H1 (cell line): ENCODE data around the gene PTPRT. TPM values are rescaled to one million over a fixed set of nuclear protein-coding genes. Genes with fewer than 3 reads are reported as not detected.

ENCODE experiments used
- CTCF ChIA-PET: fragments of 300-600 bp; sonication (Branson Sonifier 250); formaldehyde crosslinking; loops from one replicate; lab custom pipeline; 2021; ENCODE audit not compliant: partially characterized antibody; lab: Charles Lee
- POLR2A ChIA-PET: fragments of 300-600 bp; sonication (Branson Sonifier 250); formaldehyde crosslinking; loops from one replicate; lab custom pipeline; 2021; ENCODE audit warnings: inconsistent platforms; ENCODE audit not compliant: partially characterized antibody; lab: Charles Lee
- DNase-seq, 2 experiments: peaks; one replicate each; pipeline versions ENCODE4 v3.0.0 to v3.0.0-alpha.2; 2010 to 2022; ENCODE audit warnings: low spot score in 2 of 2, low read depth in 1 of 2, mixed read lengths in 1 of 2
- FAIRE-seq: peaks from 2 replicates; lab custom pipeline; 2011; peaks lifted over from hg19 to GRCh38; lab: Jason Lieb, UNC
- H2AFZ ChIP-seq: 2 replicates; pipeline ENCODE4 v1.8.1; 2012; ENCODE audit warnings: low read length, inconsistent platforms
- H2AK5ac ChIP-seq: 2 replicates; pipeline ENCODE4 v1.6.1; 2013; ENCODE audit warnings: low read depth, low read length
- H2BK120ac ChIP-seq: replicated peaks from 2 replicates; pipeline ENCODE3; 2013; ENCODE audit warnings: low read depth, low read length, inconsistent platforms
- H2BK12ac ChIP-seq: 2 replicates; pipeline ENCODE4 v1.6.1; 2013; ENCODE audit warnings: low read depth, low read length
- H2BK15ac ChIP-seq: 2 replicates; pipeline ENCODE4 v1.6.1; 2013; ENCODE audit warnings: low read length
- H2BK20ac ChIP-seq: 2 replicates; pipeline ENCODE4 v1.6.1; 2013; ENCODE audit warnings: low read length
- H2BK5ac ChIP-seq: 2 replicates; pipeline ENCODE4 v1.6.1; 2013; ENCODE audit warnings: low read depth, low read length
- H3K14ac ChIP-seq: 2 replicates; pipeline ENCODE4 v1.6.1; 2013; ENCODE audit warnings: inconsistent platforms; ENCODE audit not compliant: insufficient read length
- H3K18ac ChIP-seq: 2 replicates; pipeline ENCODE4 v1.6.1; 2013; ENCODE audit warnings: low read length; ENCODE audit errors: extremely low read depth
- H3K23ac ChIP-seq: 2 replicates; pipeline ENCODE4 v1.6.1; 2013; ENCODE audit warnings: inconsistent platforms; ENCODE audit not compliant: insufficient read length
- H3K23me2 ChIP-seq: 2 replicates; pipeline ENCODE4 v1.6.1; 2013; ENCODE audit warnings: low read depth, low read length
- H3K27ac ChIP-seq: 2 replicates; pipeline ENCODE4 v1.6.1; 2011; ENCODE audit warnings: low read depth, low read length, inconsistent platforms
- H3K27me3 ChIP-seq, 4 experiments: replicated peaks in 1 of 4; 1 replicate in 1 of 4; 2 replicates in 3 of 4; pipeline versions ENCODE4 v1.6.1 to v1.8.1; 2011 to 2013; ENCODE audit warnings: low read length in 3 of 4, mild to moderate bottlenecking in 3 of 4, inconsistent platforms in 2 of 4, mixed read lengths in 2 of 4, moderate library complexity in 1 of 4; ENCODE audit not compliant: control insufficient read depth in 3 of 4, insufficient read depth in 3 of 4; ENCODE audit errors: extremely low read depth in 1 of 4
- H3K36me3 ChIP-seq, 4 experiments: 2 replicates each; pipeline versions ENCODE4 v1.6.1 to v1.8.1; 2011 to 2013; ENCODE audit warnings: mild to moderate bottlenecking in 4 of 4, low read length in 3 of 4, moderate library complexity in 2 of 4, control low read depth in 1 of 4, inconsistent platforms in 1 of 4; ENCODE audit not compliant: insufficient read depth in 4 of 4, control insufficient read depth in 2 of 4
- H3K4ac ChIP-seq: replicated peaks from 2 replicates; pipeline ENCODE3; 2013; ENCODE audit warnings: low read length, low read depth, mixed read lengths, inconsistent platforms; ENCODE audit not compliant: insufficient read length
- H3K4me1 ChIP-seq, 4 experiments: replicated peaks in 1 of 4; 1 replicate in 1 of 4; 2 replicates in 3 of 4; pipeline versions ENCODE4 v1.6.1 to v1.8.1; 2011 to 2013; ENCODE audit warnings: low read length in 3 of 4, inconsistent platforms in 2 of 4, mixed read lengths in 1 of 4; ENCODE audit not compliant: insufficient read depth in 4 of 4, control insufficient read depth in 3 of 4
- H3K4me2 ChIP-seq, 2 experiments: 2 replicates each; pipeline versions ENCODE4 v1.6.1 to v1.8.1; 2011 to 2013; ENCODE audit warnings: low read depth in 2 of 2, low read length in 2 of 2, control low read depth in 1 of 2, inconsistent platforms in 1 of 2, mild to moderate bottlenecking in 1 of 2; ENCODE audit not compliant: insufficient read depth in 1 of 2
- H3K4me3 ChIP-seq, 4 experiments: fragments of 200-600, 300-600 bp in 1 of 4; sonication (generic), shearing (Covaris generic), sonication (Bioruptor Twin) in 1 of 4; 2 replicates each; pipeline versions ENCODE4 v1.5.1 to v1.8.1; 2011 to 2016; ENCODE audit warnings: low read length in 4 of 4, low read depth in 3 of 4, control low read depth in 2 of 4, inconsistent platforms in 2 of 4, mild to moderate bottlenecking in 2 of 4, mixed read lengths in 1 of 4, moderate library complexity in 1 of 4; ENCODE audit not compliant: insufficient read depth in 2 of 4; ENCODE audit errors: extremely low read depth in 1 of 4
- H3K56ac ChIP-seq: replicated peaks from 2 replicates; pipeline ENCODE3; 2013; ENCODE audit warnings: low read depth, mild to moderate bottlenecking, mixed read lengths, low read length, inconsistent platforms; ENCODE audit not compliant: insufficient read length
- H3K79me1 ChIP-seq: 2 replicates; pipeline ENCODE4 v1.6.1; 2013; ENCODE audit warnings: low read depth, low read length, control low read depth
- H3K79me2 ChIP-seq, 2 experiments: 2 replicates each; pipeline versions ENCODE4 v1.6.1 to v1.8.1; 2012 to 2013; ENCODE audit warnings: low read length in 2 of 2, mild to moderate bottlenecking in 2 of 2, inconsistent platforms in 1 of 2; ENCODE audit not compliant: insufficient read depth in 2 of 2, control insufficient read depth in 1 of 2
- H3K9ac ChIP-seq, 4 experiments: replicated peaks in 1 of 4; 1 replicate in 1 of 4; 2 replicates in 3 of 4; pipeline versions ENCODE4 v1.6.1 to v1.8.1; 2011 to 2013; ENCODE audit warnings: low read depth in 3 of 4, low read length in 3 of 4, control low read depth in 2 of 4, mild to moderate bottlenecking in 2 of 4, moderate library complexity in 2 of 4, inconsistent platforms in 1 of 4; ENCODE audit errors: extremely low read depth in 1 of 4
- H3K9me3 ChIP-seq, 2 experiments: 2 replicates each; pipeline versions ENCODE4 v1.6.1 to v1.8.1; 2012 to 2013; ENCODE audit warnings: mild to moderate bottlenecking in 2 of 2, moderate library complexity in 2 of 2, control low read depth in 1 of 2, inconsistent platforms in 1 of 2, low read depth in 1 of 2, low read length in 1 of 2, mixed read lengths in 1 of 2; ENCODE audit not compliant: insufficient read depth in 2 of 2
- H4K20me1 ChIP-seq, 2 experiments: replicated peaks in 1 of 2; 2 replicates each; pipeline versions ENCODE3 to v1.8.1; 2011 to 2013; ENCODE audit warnings: inconsistent platforms in 2 of 2, low read length in 2 of 2, mild to moderate bottlenecking in 1 of 2; ENCODE audit not compliant: insufficient read depth in 2 of 2, control insufficient read depth in 1 of 2
- H4K5ac ChIP-seq: 2 replicates; pipeline ENCODE4 v1.6.1; 2013; ENCODE audit warnings: low read length, low read depth, mixed read lengths, inconsistent platforms; ENCODE audit not compliant: insufficient read length
- H4K8ac ChIP-seq: 2 replicates; pipeline ENCODE4 v1.8.0; 2013; ENCODE audit warnings: mild to moderate bottlenecking, moderate library complexity, low read length, inconsistent platforms; ENCODE audit not compliant: insufficient read depth; ENCODE audit errors: extremely low read depth
- H4K91ac ChIP-seq: replicated peaks from 2 replicates; pipeline ENCODE3; 2013; ENCODE audit warnings: low read length, mixed read lengths, inconsistent platforms; ENCODE audit not compliant: insufficient read length
- ATF2 ChIP-seq: IDR thresholded peaks from 2 replicates; pipeline ENCODE4 v1.6.1; 2012; ENCODE audit warnings: low read length, inconsistent platforms
- CTBP2 ChIP-seq: IDR thresholded peaks from 2 replicates; pipeline ENCODE4 v1.7.0; 2011; ENCODE audit warnings: borderline replicate concordance, mild to moderate bottlenecking, moderate library complexity, mixed read lengths, low read length; ENCODE audit not compliant: insufficient read depth, insufficient read length
- EP300 ChIP-seq, 2 experiments: IDR thresholded peaks; 1 replicate in 1 of 2; 2 replicates in 1 of 2; pipeline ENCODE4 v1.6.1; 2011 to 2012; ENCODE audit warnings: low read depth in 2 of 2, low read length in 2 of 2, mild to moderate bottlenecking in 2 of 2, borderline replicate concordance in 1 of 2, inconsistent platforms in 1 of 2, moderate library complexity in 1 of 2
- GABPA ChIP-seq: IDR thresholded peaks from 2 replicates; pipeline ENCODE4 v1.6.1; 2011; ENCODE audit warnings: mild to moderate bottlenecking, low read length, moderate library complexity, borderline replicate concordance; ENCODE audit not compliant: insufficient read depth
- POLR2AphosphoS5 ChIP-seq: IDR thresholded peaks from 2 replicates; pipeline ENCODE4 v1.6.1; 2011; ENCODE audit warnings: low read depth, low read length
- TAF7 ChIP-seq: optimal IDR thresholded peaks from 2 replicates; pipeline ENCODE3; 2011; ENCODE audit warnings: low read depth, mild to moderate bottlenecking, inconsistent platforms, low read length, moderate library complexity, borderline replicate concordance
- TBP ChIP-seq: IDR thresholded peaks from 2 replicates; pipeline ENCODE4 v1.6.1; 2011; ENCODE audit warnings: low read depth, low read length, improper control_type of control experiment
- TCF12 ChIP-seq: IDR thresholded peaks from 2 replicates; pipeline ENCODE4 v1.6.1; 2011; ENCODE audit warnings: low read depth, mild to moderate bottlenecking, low read length
- WGBS, 2 experiments: shearing (Covaris generic) in 1 of 2; methylation state at CpG; one replicate each; pipeline versions ENCODE4 v1.1.6 to v1.1.7; 2013 to 2015; ENCODE audit warnings: low lambda C conversion rate in 2 of 2, mixed read lengths in 2 of 2, inconsistent platforms in 1 of 2, low coverage in 1 of 2, missing lambda C conversion rate in 1 of 2; ENCODE audit not compliant: insufficient replicate concordance in 2 of 2, insufficient coverage in 1 of 2, insufficient read length in 1 of 2; ENCODE audit errors: extremely low coverage in 1 of 2, missing lambda C conversion rate in 1 of 2; 5-methylcytosine and 5-hydroxymethylcytosine counted together
- polyA plus RNA-seq, 7 experiments: library from polyadenylated mRNA; depleted of rRNA in 3 of 7; stranded (reverse) in 5 of 7; unstranded in 2 of 7; fragments of >200 nt in 5 of 7; fragments of 200-250 nt in 2 of 7; gene quantifications; 1 replicate in 5 of 7; 2 replicates in 1 of 7; 4 replicates in 1 of 7; pipeline versions ENCODE4 v1.2.1 to v1.2.3, GENCODE V29; 2011 to 2013; ENCODE audit warnings: missing spikeins in 2 of 7, mixed read lengths in 2 of 7
- total RNA-seq: library from RNA; stranded (reverse); fragmentation: NEBNext Ultra II Directional; extraction: Animal tissue kit (Norgen Biotek cat#: 25700); gene quantifications from 2 replicates; pipeline ENCODE4 v1.2.1, GENCODE V29; 2021

The PTPRT gene
- total and polyA plus RNA-seq, 2 of the 8 experiments (the other 6 are each of a cell fraction or from before 2014, with no cell fraction given), result 0.33 to 1.8 TPM

DNA sequence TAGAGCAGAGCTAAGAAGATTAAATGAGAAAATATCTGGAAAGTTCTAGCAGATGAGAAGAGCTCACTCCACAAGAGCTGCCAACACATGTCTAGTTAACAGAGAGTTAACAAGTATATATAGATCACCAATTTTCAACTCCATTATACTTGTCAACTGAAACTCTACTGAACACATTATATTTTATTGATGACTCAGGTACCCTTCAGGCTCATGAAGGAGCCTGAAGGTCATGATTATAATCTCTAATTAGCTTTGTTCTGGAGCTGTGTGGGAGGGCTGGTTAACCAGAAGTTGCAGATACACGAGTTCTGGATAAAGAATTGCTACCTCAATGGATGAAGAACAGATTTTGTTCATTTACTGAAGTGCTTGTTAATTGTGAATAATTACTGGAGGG, 42.1 kb upstream of the PTPRT start:
- H3K9ac ChIP-seq, result no peak overlapping the region
- no peak overlapping the region for H2BK20ac ChIP-seq
- FAIRE-seq (no peak), DNase-seq (no peak)
- H3K4me2 ChIP-seq, result no peak overlapping the region
- no peaks in the 10 kb centered on the region for H3K79me1 ChIP-seq
- no peak overlapping the region for H2BK15ac ChIP-seq
- H2AK5ac ChIP-seq, result no peak overlapping the region
- H4K5ac ChIP-seq, result no peak overlapping the region
- H2BK12ac ChIP-seq, result no peak overlapping the region
- no peak overlapping the region for H3K4me3 ChIP-seq
- CTCF ChIA-PET, result interaction anchor here (1.1 kb wide), 1 partner anchor 9 kb away, joined by 4 read pairs; no protein-coding TSS in a partner anchor
- WGBS, 2 experiments, result 100% methylated on average over 1 of the region's 1 CpG; no CpG with 5 or more reads in 1 of the 2 experiments
- H3K79me2 ChIP-seq, result no peaks in the 10 kb centered on the region
- POLR2A ChIA-PET, result no interaction called here
- H3K4me1 ChIP-seq, result peaks cover 0 to 3% (median 0%) of the 10 kb centered on the region in 4 experiments; a peak in 2 of 7 replicates
- no peak overlapping the region for H2AFZ ChIP-seq
- H3K4ac ChIP-seq, result no peak overlapping the region
- H3K56ac ChIP-seq, result no peak overlapping the region
- no peaks in the 10 kb centered on the region for H3K9me3 ChIP-seq
- no peak overlapping the region for H4K91ac ChIP-seq
- no peaks in the 10 kb centered on the region for H3K36me3 ChIP-seq
- no peak overlapping the region for H3K14ac ChIP-seq
- no peak overlapping the region for H2BK5ac ChIP-seq
- no peak overlapping the region for H4K8ac ChIP-seq
- no peak overlapping the region for H3K23ac ChIP-seq
- no peaks in the 10 kb centered on the region for H4K20me1 ChIP-seq
- no peak overlapping the region for H3K18ac ChIP-seq
- no peaks in the 10 kb centered on the region for H3K23me2 ChIP-seq
- H3K27me3 ChIP-seq, result 0 out of 7 replicates have a peak, but pooled peaks cover 0 to 2% (median 0%) of the 10 kb centered on the region in 4 experiments
- no peak overlapping the region for H2BK120ac ChIP-seq
- H3K27ac ChIP-seq, result no peak overlapping the region
- TF ChIP-seq GABPA (no peak), TAF7 (no peak), EP300 (IDR thresholded peaks at IDR 0.05; ENCODE audit: borderline replicate concordance in 1 of 2, low read depth in 2 of 2, low read length in 2 of 2) (no peak), TBP (no peak), ATF2 (no peak), CTBP2 (no peak), TCF12 (no peak), POLR2AphosphoS5 (no peak)
